GM18861 (cell line): ENCODE data around the gene TLE1.

Experiments used
- ATAC-seq: cut with Tn5 transposase; IDR thresholded peaks from one replicate; pipeline ENCODE4 v1.9.1; 2021; ENCODE audit not compliant: unreplicated experiment

TLE1 gene

DNA sequence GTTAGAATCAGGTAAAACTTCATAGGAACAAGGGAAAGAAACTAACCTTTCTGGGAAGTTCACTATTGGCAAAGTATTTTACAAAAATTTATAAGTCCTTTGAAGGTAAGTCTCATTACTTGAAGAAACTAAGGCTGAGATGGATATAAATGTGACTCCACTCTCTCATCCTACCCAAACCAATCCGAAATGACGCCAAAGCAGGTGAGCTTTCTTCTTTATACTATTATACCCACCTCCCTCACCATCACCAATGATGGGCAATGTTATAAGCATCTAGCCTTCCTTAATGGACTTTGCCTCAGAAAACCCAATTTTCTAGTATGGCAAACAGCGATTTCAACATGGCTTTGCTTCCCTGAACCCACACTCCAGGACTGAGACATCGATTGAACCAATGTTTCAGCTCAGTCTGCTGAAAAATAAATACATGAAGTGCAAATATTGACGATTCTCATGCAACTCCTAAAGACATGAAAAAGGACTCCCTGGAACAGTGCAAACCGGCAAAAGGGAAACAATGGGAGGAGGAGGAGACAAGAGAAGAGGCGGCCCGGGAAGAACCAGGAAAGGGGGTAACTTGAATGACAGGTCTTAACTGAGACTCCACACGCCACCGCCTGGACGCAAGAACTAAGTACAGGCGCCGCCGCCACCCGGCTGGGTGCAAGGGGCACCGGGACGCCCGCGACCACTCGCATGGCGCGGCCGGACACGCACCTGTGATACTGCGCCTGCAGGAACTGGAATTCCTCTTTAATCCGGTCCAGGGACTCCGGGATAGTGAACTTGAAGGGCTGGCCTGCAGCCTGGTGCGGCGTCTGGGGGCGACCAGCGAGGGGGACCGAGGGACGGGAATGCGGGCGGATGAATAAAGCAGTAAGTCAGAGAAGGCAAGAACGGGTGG is 2.5 kb downstream of the TLE1 start:
- ATAC-seq: no peak

DNA sequence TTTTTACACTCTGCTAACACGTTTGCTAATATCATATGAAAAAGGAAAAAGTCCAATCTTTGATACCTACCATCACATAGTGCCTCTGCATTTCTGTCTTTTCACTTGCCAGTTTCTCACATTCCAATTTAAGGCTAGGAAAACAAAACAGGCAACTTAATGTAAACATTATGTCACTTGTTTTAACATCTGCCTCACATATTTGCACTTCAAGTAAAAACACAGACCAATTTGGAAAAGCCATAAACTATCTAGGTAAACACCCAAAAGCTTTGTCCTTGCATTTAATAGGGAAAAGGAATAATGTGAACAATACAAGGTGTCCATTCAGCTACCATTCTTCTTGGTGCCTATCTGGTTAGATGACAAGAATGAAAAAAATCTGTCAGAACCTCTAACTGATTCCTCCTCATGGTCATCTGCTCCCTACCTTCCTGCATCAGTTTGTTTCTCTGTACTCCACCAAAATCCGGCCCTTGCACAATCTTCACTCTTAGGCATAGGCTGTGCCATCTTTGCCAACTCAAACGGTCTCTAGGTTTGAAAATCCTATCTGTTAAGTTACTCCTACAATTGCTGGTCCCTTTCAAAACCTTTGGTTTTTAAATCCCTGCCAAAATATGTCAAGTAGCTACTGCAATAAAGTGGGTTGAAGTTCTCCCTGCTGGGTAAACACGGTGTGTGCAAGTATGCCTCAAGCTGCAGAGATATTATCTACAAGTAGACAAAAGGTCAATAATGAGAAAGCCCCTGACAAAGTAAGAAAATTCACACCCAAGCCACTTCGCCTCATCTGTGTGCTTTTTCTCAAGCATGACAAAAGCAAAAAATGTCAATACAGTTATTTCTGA is 3.4 kb downstream of the TLE1 start:
- no peak for ATAC-seq

DNA sequence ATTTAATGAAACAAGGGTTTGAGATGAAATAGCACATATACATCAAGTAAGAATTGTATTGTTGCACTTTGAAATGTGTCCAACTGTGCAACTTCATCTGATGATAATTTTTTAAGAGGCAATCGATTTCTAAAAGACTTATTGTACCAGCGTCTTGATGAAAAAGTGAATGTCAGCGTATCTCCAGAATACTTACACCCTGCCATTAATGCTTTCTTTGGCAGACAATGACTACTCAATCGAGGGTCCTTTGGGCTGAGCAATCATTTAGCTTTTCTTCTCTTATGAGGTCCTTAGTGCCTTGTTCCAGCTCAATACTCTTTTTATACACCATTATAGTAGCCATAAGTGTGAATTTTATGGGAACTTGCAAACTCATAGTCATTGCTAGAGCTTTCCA is 4.7 kb downstream of the TLE1 start:
- no peak for ATAC-seq

DNA sequence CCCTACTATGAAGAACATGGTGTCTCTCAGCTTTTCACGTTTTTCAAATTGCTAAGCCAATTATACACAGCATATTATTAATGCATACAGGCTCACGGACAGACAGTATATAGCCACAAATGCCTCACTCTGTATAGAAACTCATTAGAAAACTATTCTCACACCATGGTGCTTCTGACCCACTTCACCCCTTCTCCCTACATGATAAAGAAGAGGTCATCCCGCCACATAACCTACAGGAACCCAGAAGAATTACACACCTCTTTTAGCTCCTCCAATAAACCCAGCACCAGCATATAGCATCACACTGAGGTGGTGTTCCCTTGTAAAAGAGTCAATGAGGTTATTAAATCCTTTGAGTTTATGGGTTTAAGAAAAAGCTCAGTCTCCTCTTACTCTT is 5.6 kb downstream of the TLE1 start:
- no peak for ATAC-seq

DNA sequence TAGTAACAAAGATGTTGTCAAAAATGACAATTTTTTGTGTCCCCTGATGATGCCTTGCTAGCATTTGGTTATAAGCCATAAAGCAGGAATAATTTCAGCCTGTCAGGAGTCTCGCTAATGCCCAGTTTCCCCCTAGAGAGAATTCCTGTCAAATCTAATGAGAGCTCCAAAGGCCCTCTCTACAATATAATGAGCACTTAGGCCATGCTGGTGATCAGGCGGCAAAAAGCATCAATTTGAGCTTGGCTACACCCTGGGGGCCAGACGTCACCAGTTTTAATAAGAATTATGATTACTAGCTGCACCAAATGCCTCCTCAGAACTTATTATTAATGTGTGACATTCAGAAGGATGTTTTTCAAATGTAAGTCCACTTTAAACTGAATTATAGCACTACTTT is 6.1 kb downstream of the TLE1 start:
- no peak for ATAC-seq

DNA sequence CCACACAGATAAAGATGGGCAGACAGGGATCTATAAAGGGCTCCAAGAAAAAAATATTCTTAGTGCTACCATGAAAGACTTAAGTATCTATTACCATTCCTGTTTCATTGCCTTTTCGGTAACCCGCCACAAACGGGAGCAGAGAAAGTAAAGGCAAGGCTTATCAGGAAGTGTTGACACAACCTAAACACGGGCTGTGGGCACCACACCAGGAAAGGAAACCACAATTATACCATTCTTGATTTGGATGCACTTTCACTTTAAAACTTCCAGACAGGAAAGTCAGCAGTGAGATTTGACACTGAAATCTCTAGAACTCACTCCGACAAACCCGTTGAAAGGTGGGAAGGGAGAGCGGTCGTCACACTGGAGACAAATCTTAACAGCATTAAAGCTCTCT is 6.5 kb downstream of the TLE1 start:
- no peak for ATAC-seq

DNA sequence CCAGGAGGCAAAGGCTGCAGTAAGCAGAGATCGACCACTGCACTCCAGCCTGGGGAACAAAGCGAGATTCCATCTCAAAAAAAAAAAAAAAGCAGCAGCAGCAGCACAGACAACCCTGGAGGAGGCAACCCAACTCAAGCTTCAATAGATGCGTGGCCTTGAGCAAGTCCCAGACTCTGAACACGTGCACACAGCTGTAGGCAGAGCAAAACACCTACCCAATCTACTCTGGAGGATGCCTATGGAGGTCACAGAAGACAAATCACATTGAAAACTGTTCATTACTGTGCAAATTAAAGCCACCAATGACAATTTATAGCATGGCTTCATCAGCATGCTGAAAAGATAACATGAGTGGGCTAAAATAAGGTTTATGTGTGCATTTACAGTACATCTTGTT is 7.2 kb downstream of the TLE1 start:
- no peak for ATAC-seq

DNA sequence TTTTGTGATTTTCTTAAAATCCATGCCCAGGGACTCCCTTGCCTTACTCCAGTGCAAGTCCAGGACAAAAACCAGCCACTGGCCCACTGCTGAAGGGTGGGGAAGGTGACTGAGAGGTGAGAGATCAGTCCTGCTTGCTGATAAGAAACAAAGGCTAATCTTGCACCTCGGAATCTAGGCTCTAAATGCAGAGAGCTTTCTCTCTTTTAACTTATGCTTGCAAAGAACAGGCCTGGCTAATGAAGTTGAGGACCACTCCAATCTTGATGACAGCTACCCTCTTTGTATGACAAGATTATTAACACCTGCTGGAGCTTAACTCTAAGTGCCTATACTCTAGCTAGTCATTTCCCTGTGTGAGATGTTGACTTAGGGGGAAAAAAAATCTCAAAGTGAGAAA is 8.8 kb downstream of the TLE1 start:
- ATAC-seq: no peak

DNA sequence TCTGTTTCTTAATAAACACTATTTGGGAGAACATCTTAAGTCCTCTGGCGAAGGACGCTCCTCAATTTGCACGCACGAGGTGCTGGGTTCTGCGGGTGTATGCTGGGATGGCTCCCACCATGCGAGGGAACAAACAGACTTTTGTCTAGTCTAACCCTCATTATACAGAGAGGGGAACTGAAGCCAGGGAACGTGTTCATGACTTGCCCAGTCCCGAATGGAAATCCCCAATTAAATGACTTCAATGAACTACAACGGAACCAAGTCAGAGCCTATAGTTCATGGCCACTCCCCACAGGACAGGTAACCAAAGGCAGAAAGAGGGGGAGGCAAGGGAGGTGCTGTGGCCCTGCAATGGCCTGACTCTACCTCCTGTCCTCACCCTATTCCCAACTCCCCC is 9.3 kb downstream of the TLE1 start:
- ATAC-seq: no peak

DNA sequence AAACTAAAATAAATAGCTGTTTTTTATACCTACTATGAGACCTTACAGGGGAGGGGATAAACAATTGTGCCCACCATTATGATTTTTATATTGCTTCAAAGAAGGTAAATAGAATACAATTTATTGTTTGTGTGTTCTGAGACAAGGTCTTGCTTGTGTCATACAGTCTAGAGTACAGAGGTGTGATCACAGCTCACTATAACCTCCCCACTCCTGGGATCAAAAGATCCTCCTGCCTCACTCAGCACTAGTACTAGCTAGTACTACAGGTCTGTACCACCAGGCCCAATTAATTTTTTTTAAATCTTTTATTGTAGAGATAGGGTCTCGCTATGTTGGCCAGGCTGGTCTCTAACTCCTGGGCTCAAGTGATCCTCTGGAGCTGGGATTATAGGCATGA is 11.3 kb downstream of the TLE1 start:
- ATAC-seq: no peak

DNA sequence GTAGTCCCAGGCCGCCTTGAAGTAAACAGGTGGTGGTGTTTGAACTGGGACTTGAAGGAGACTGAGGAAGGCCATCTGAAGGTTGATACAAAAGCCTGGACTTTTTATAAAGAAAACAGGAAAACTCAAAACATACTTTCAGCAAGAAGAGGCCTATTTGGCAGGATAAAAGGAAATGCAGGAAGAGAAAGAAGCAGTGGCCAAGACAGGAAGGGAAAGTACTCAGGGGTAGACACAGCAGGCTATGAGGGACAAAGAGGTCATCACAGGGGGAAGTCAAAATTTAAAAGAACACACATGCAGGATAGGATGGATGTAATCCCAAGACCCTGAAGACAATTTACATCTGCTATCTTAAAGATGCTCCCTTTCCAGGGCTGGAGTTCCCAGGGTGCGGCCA is 13.0 kb downstream of the TLE1 start:
- ATAC-seq: no peak

DNA sequence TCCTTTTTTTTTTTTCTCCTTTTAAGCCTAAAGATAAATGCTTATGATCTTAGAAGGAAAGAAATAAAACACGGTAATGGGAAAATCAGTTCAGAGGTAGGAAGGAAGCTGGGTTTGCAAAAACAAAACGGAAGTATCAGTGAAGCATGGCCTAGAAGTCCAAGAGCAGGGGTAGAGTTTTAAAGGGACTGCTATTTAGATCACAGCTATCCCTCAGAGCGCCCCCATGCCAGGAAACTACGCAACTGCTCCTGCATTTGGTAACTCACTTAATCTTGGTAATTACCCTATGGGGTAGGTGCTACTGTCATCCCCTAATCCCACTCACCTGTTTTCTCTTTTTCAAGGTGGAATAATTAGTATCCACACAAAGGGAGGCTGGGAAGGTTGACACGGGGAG is 16.0 kb downstream of the TLE1 start:
- no peak for ATAC-seq

DNA sequence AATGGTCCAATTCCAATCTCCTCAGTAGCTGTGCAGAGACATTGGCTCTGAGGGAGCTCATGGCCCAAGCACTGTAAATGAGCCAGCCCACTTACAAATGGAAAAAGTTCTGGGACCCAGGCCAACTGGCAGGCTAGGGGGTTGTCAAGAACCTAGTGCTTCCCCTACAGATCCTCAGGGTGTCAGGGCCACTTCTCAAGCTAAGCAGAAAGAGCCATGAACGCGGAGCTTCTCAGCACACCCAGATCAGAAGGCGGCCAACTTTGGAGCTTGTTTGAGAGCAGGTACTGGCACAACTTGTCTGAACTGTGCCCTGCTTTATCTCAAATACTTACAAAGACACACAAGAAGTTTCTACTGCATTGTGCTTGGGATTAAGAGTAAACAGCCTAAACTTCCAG is 17.5 kb downstream of the TLE1 start:
- no peak for ATAC-seq

DNA sequence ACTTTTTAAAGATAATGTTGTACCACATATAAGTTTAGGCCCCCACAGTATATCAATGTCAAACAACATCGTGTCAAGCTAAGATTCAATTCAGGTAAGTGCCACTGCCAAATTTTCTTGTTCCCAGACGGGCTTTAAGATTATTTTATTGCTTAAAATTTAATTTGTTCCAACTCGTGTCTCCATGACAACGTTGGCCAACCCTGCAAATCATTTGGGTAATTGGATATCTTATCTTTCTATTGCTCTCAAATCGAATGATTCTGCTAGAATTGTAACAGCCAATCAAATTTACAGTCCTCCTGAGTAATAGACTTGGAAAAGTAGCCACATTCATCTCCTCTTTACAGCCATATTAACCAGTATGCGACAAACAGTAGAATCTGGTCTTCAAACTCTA is 19.5 kb downstream of the TLE1 start:
- ATAC-seq: no peak

DNA sequence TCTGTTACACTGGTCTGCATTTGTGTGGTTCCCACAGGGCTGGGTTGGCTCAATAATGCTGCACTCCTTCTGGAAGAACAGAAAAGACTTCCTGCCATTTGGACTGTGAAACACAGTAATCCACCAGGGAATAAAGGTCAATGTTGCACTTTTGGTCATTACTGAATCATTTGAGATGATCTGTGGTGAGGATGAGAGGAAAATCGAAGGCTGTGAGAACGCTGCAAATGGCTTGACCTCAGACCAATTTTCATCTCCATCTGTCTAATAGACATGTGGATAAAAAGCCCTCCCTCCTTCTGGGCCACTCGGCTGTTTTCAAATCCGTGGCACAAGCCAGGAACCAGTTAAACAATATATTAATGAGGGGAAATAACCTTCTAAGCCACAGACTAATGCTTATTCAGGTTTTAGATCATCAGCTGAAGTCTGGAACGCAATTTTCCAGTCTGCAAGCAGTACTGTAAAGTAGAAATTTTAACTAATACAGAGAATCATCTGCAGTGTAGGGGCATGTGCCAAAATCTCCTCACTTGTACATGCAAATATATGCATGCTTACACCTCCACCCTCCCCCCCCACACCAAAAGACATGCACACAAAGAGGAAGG is 20.2 kb downstream of the TLE1 start:
- ATAC-seq: no peak

DNA sequence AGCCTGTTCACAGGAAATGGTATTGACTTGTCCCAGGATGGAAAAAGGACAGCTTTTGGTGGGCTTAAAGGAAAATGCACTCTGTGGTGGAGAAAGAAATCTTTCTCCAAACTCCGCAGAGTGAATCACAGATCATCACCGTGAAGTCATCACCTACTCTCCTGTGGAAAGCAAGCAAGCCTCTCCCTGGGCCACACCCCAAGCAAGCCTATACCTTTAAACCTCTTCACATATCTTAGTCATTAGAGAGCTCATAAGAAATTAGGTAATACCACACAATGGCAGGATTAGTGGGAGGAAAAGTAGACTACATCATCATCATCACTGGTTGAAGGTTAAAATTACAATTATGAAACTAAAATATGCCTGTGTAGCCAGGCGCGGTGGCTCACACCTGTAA is 23.2 kb downstream of the TLE1 start:
- ATAC-seq: no peak

DNA sequence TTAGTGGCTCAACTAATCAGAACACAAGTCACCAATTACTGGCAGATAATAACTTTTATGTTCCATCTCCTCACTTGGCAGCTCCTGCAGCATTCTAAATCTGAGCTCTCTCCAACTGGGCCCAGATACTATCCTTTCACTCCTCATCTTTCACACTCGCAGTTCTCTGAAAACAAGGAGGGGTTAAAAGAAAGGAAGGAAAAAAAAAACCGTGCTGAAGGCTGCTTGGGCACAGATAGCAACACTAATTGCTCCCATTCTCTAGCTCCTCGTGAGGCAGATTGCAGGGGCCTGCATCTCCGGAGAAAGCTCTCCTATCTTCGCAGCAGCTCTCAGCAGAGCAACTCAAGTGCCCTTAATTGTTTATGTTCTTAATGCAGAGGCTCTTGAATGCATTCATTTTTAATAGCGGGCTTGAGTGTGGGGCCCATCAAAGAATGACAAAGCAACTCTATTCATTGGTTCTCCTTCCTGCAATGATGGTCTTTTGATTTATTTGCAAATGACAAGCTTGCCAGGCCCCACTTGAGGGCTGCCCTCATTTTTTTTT is 23.9 kb downstream of the TLE1 start:
- no peak for ATAC-seq

DNA sequence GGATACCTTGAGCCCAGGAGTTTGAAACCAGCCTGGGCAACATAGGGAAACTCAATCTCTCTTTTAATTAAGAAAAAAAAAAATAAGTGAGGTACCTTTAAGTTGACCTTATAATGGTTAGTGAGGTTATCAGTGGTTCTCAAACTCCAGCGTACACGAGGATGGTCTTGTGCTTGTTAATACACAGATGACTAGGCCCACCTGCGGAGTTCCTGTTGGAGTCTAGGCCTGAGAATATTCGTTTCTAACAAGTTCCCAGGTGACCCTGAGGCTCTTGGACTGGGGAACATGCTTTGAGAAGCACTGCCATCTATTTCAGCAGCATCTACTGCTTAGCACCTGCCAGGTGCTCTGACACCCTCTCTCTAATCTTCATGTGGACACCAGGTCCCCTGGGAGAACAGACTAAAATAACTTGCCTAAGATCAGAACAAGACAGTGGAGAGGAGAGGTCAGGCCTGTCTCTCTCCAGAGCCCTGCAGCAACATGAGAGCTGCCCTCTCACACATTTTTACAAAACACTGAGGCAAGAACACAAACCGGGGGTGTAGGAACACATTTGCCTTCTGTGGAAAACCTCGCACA is 24.6 kb downstream of the TLE1 start:
- no peak for ATAC-seq

DNA sequence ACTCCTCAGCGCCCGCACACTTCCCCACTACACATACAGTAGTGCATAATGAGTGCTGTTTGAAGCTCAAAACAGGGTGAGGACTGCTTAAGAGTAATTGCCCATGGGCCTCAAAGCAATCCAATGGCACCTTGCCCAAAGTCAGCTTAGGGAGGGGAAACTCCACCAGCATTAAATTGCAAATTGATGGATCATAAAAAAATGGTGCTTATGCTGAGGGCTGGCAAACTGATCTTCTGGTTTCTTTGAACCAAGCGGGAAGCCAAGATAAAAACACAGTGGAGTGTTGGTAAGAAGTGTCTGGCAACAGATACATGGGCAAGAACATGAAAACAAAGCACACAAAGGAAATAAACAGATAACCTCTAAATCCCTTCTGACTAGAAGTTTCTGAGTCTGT is 28.0 kb downstream of the TLE1 start:
- no peak for ATAC-seq

DNA sequence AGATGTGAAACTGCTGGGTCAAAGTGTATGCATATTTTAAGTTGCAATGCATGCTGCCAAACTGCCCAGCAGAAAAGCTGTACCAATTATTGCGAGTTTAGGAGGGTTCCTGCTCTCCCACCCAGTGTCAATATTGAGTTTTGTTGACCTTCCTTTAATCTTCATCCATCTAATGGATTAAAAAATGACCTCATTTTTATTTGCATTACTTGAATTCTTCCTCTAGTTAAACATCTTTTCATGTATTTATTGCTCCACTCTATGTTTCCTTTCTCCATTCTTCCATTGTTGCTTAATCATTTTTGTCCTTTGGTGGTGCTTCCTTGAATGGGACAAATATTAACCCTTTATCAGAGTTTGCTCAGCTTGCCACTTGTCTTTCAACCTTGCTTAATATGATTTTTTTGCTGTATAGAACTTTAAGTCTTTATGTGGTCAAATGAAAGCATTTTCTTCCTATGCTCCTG is 32.4 kb downstream of the TLE1 start:
- ATAC-seq: no peak

DNA sequence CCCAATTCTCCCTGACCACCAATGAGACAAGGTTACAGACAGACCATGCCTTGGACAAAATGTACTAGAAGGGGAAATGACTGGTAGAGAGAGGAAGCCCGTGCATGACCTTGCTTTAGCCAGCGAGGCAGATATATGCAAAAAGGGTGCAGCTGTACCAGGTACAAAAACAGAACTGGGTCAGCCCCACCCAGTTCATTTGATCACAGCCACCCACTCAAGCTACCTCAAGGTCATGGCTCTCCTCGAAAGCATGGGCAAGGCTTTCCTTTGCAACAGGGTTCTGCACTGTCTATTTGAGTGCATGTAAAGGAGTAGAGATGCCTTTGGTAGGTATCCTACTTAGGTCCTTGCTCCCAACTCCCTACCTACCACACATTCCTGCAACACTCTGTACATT is 33.3 kb downstream of the TLE1 start:
- ATAC-seq: no peak
